Upper lobe of left lung (tissue), 6 donors: ENCODE results near the gene CRYAA. TPM values are rescaled to one million over a fixed set of nuclear protein-coding genes. Genes with fewer than 3 reads are reported as not detected.
A peak's percentile ranks its signal among the peaks of the same experiment; 100 is the strongest.

Experiments
- ATAC-seq, 2 donors: fragments of 200-7000 bp; cut with Tn5 transposase; one replicate each; pipeline ENCODE4 v1.9.1; 2022; ENCODE audit warnings: mild to moderate bottlenecking in 2 of 2, moderate library complexity in 2 of 2; ENCODE audit not compliant: low FRiP score in 2 of 2
- DNase-seq, 2 donors: peaks; one replicate each; pipeline ENCODE4 v3.0.0-alpha.2; 2019 to 2020
- H3K27ac ChIP-seq, 4 donors: fragments of 200-600 bp; sonication (generic); one replicate each; pipeline ENCODE4 v1.5.1; 2016 to 2019
- H3K27me3 ChIP-seq, 4 donors: fragments of 200-600 bp; sonication (generic); one replicate each; pipeline ENCODE4 v1.5.1; 2017 to 2019
- H3K36me3 ChIP-seq, 4 donors: fragments of 200-600 bp; sonication (generic); one replicate each; pipeline ENCODE4 v1.5.1; 2016 to 2019
- H3K4me1 ChIP-seq, 4 donors: fragments of 200-600 bp; sonication (generic); one replicate each; pipeline ENCODE4 v1.5.1; 2018 to 2019
- H3K4me3 ChIP-seq, 4 donors: fragments of 200-600 bp; sonication (generic); one replicate each; pipeline ENCODE4 v1.5.1; 2017 to 2019; ENCODE audit warnings: mild to moderate bottlenecking in 2 of 4, moderate library complexity in 1 of 4
- H3K9me3 ChIP-seq, 4 donors: fragments of 200-600 bp; sonication (generic); one replicate each; pipeline ENCODE4 v1.5.1; 2018 to 2019
- EP300 ChIP-seq, 4 donors: sonication (generic); formaldehyde crosslinking; IDR thresholded peaks; one replicate each; pipeline ENCODE4 v1.5.1; 2017; ENCODE audit warnings: antibody characterized with exemption in 4 of 4, control low read depth in 2 of 4
- POLR2A ChIP-seq, 4 donors: fragments of 450-650 bp; IDR thresholded peaks; one replicate each; pipeline ENCODE4 v1.5.1; 2016 to 2017; ENCODE audit warnings: antibody characterized with exemption in 4 of 4, mild to moderate bottlenecking in 2 of 4
- POLR2AphosphoS5 ChIP-seq, 2 donors: sonication (generic); formaldehyde crosslinking; IDR thresholded peaks; one replicate each; pipeline ENCODE4 v1.5.1; 2017; ENCODE audit warnings: antibody characterized with exemption in 2 of 2
- WGBS, 2 donors: methylation state at CpG; one replicate each; pipeline ENCODE4 v1.1.5; 2017 to 2018; 5-methylcytosine and 5-hydroxymethylcytosine counted together
- total RNA-seq, 6 donors: library from RNA; depleted of rRNA in 4 of 6; stranded (reverse); fragments of >200 nt in 4 of 6; gene quantifications; one replicate each; pipeline versions ENCODE4 v1.1.0 to v1.2.1, GENCODE V29; 2016 to 2021
- TF ChIP-seq, protein P1 (sequence below), 6 experiments: fragments of 450-650 bp in 4 of 6; fragments of 200-600 bp in 2 of 6; sonication (generic) in 2 of 6; IDR thresholded peaks; one replicate each; pipeline ENCODE4 v1.5.1; 2016 to 2019; ENCODE audit warnings: antibody characterized with exemption in 6 of 6
- donor health status: DM: no; HTN: no; CAD: no; lungs with moderate emphysema.
- donor health status: DM: no; HTN: yes; CAD: no; lungs with severe emphysema.

The CRYAA gene
- total RNA-seq, 6 donors from 2014 or later: not detected

DNA sequence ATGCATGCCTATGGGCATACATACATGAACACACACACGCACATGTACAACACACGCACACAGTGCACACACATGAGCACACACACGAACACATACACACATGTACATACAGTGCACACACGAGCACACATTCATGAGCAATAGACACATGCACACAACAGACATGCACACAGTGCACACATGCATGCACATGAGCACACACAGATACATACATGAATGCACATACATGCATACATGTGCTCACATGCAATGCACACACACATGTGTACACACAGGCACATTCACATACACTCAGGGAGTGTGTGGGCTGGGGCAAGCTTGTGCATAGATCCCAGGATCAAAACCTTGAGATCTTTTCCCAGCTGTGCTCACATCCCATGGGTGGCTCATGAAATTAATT lies 18.9 kb downstream of the CRYAA start:
- Histone ChIP-seq H3K36me3 (no peaks in the 10 kb centered on the region), H3K4me3 (no peak overlapping the region), H3K27me3 (no peaks in the 10 kb centered on the region), H3K27ac (no peak overlapping the region), H3K4me1 (no peaks in the 10 kb centered on the region), H3K9me3 (no peaks in the 10 kb centered on the region)
- DNase-seq (no peak), ATAC-seq (peak in 1 of 2 donors; percentile 13)
- TF ChIP-seq POLR2AphosphoS5 (IDR thresholded peaks at IDR 0.05) (no peak), POLR2A (IDR thresholded peaks at IDR 0.05) (no peak), EP300 (IDR thresholded peaks at IDR 0.05) (no peak)
- TF ChIP-seq, protein P1, sequence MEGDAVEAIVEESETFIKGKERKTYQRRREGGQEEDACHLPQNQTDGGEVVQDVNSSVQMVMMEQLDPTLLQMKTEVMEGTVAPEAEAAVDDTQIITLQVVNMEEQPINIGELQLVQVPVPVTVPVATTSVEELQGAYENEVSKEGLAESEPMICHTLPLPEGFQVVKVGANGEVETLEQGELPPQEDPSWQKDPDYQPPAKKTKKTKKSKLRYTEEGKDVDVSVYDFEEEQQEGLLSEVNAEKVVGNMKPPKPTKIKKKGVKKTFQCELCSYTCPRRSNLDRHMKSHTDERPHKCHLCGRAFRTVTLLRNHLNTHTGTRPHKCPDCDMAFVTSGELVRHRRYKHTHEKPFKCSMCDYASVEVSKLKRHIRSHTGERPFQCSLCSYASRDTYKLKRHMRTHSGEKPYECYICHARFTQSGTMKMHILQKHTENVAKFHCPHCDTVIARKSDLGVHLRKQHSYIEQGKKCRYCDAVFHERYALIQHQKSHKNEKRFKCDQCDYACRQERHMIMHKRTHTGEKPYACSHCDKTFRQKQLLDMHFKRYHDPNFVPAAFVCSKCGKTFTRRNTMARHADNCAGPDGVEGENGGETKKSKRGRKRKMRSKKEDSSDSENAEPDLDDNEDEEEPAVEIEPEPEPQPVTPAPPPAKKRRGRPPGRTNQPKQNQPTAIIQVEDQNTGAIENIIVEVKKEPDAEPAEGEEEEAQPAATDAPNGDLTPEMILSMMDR (IDR thresholded peaks at IDR 0.05): no peak
- WGBS, 2 donors: 96 to 97% methylated on average over 4 of the region's 4 CpGs

DNA sequence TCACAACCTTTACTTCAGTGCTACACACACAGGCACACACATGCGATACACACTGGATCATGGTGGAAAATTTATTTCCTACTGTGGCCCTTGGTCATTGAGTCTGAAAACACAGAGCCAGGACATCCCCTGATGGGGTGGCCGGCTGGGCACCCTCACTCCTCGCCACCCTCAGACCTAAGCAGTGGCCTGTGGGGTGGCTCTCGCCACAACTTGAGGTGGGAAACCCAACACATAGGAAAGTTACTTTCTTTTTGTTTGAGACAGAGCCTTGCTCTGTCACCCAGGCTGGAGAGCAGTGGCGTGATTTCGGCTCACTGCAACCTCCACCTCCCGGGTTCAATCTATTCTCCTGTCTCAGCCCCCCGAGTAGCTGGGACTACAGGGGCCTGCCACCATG lies 19.4 kb downstream of the CRYAA start:
- Histone ChIP-seq H3K27me3 (no peaks in the 10 kb centered on the region), H3K27ac (no peak overlapping the region), H3K4me1 (no peaks in the 10 kb centered on the region), H3K4me3 (no peak overlapping the region), H3K9me3 (no peaks in the 10 kb centered on the region), H3K36me3 (no peaks in the 10 kb centered on the region)
- peak in 1 of 2 donors; percentile 10 for DNase-seq
- TF ChIP-seq, protein P1 (IDR thresholded peaks at IDR 0.05): no peak
- no peak for TF ChIP-seq POLR2AphosphoS5 (IDR thresholded peaks at IDR 0.05)
- TF ChIP-seq EP300 (IDR thresholded peaks at IDR 0.05): no peak
- TF ChIP-seq POLR2A (IDR thresholded peaks at IDR 0.05): no peak
- no peak for ATAC-seq
- WGBS, 2 donors: 90 to 96% methylated on average over 8 of the region's 8 CpGs

GRCh38 chr21:43188592-43189210 lies 19.9 kb downstream of the CRYAA start:
- Histone ChIP-seq H3K27me3 (no peaks in the 10 kb centered on the region), H3K4me1 (no peaks in the 10 kb centered on the region), H3K9me3 (no peaks in the 10 kb centered on the region), H3K27ac (no peak overlapping the region), H3K36me3 (no peaks in the 10 kb centered on the region), H3K4me3 (no peak overlapping the region)
- ATAC-seq (no peak), DNase-seq (peak; percentile 17 to 38)
- TF ChIP-seq EP300 (IDR thresholded peaks at IDR 0.05) (no peak), POLR2A (IDR thresholded peaks at IDR 0.05) (no peak), POLR2AphosphoS5 (IDR thresholded peaks at IDR 0.05) (no peak)
- TF ChIP-seq, protein P1 (IDR thresholded peaks at IDR 0.05): no peak
- WGBS, 2 donors: 43 to 48% methylated on average over 15 of the region's 15 CpGs

- DNase-seq (no peak), ATAC-seq (no peak)
- H3K4me1 ChIP-seq: peaks cover 0 to 5% (median 4%) of the 10 kb centered on the region in 4 donors
- no peak for TF ChIP-seq POLR2A (IDR thresholded peaks at IDR 0.05)
- no peak for TF ChIP-seq EP300 (IDR thresholded peaks at IDR 0.05)
- TF ChIP-seq, protein P1 (IDR thresholded peaks at IDR 0.05): no peak
- no peak for TF ChIP-seq POLR2AphosphoS5 (IDR thresholded peaks at IDR 0.05)
- H3K4me3 ChIP-seq: no peak overlapping the region
- H3K36me3 ChIP-seq: no peaks in the 10 kb centered on the region
- H3K9me3 ChIP-seq: no peaks in the 10 kb centered on the region
- H3K27me3 ChIP-seq: no peaks in the 10 kb centered on the region
- H3K27ac ChIP-seq: no peak overlapping the region
- 94 to 97% methylated on average over 6 of the region's 6 CpGs for WGBS, 2 donors
Measured at GRCh38 chr21:43189936-43190335, 21.1 kb downstream of the CRYAA start.

GRCh38 chr21:43190544-43190943 lies 21.7 kb downstream of the CRYAA start:
- DNase-seq: no peak
- 82 to 88% methylated on average over 6 of the region's 6 CpGs for WGBS, 2 donors

More at GRCh38 chr21:43190544-43190943, 21.7 kb downstream of the CRYAA start:
- Histone ChIP-seq H3K4me3 (no peak overlapping the region), H3K27me3 (no peaks in the 10 kb centered on the region), H3K4me1 (peaks cover 0 to 11% (median 7%) of the 10 kb centered on the region in 4 donors), H3K27ac (no peak overlapping the region), H3K9me3 (no peaks in the 10 kb centered on the region), H3K36me3 (no peaks in the 10 kb centered on the region)
- TF ChIP-seq POLR2A (IDR thresholded peaks at IDR 0.05) (no peak), EP300 (IDR thresholded peaks at IDR 0.05) (no peak), POLR2AphosphoS5 (IDR thresholded peaks at IDR 0.05) (no peak)
- TF ChIP-seq, protein P1 (IDR thresholded peaks at IDR 0.05): no peak
- no peak for ATAC-seq
